Dermis blood vessel endothelial cell (primary cell): ENCODE data around the gene DGCR2. TPM values are rescaled to one million over a fixed set of nuclear protein-coding genes. Genes with fewer than 3 reads are reported as not detected.
"Not testable (repeated sequence)": the region's sequence is repeated elsewhere in the genome, so short reads cannot be mapped to it uniquely, and the experiment has no call there.

Experiments
- DNase-seq: peaks from one replicate; pipeline ENCODE4 v3.0.0; 2010
- total RNA-seq: library from RNA; depleted of rRNA; stranded (reverse); fragments of >200 nt; gene quantifications from 2 replicates; pipeline ENCODE4 v1.2.3, GENCODE V29; 2014

DGCR2 gene
- total RNA-seq, 1 donor from 2014 or later: 56.2 TPM

- no peak for DNase-seq
Observed at GRCh38 chr22:19039448-19039780, 82.8 kb downstream of the DGCR2 start.

- DNase-seq: no peak
Observed at GRCh38 chr22:19038728-19039447, 83.3 kb downstream of the DGCR2 start.

- no peak for DNase-seq
Observed at GRCh38 chr22:19038164-19038546, 84.1 kb downstream of the DGCR2 start.

GRCh38 chr22:19037282-19038163, 84.7 kb downstream of the DGCR2 start:
- DNase-seq: no peak

- peak; percentile 26 for DNase-seq
Observed at GRCh38 chr22:19036523-19037273, 85.5 kb downstream of the DGCR2 start.

GRCh38 chr22:19036229-19036522, 86.0 kb downstream of the DGCR2 start:
- DNase-seq: no peak

GRCh38 chr22:19035474-19036228, 86.6 kb downstream of the DGCR2 start:
- peak; percentile 17 for DNase-seq

GRCh38 chr22:19035126-19035473, 87.1 kb downstream of the DGCR2 start:
- DNase-seq: not testable (repeated sequence)

GRCh38 chr22:19034724-19035120, 87.5 kb downstream of the DGCR2 start:
- DNase-seq: not testable (repeated sequence)

GRCh38 chr22:19034031-19034723, 88.0 kb downstream of the DGCR2 start:
- DNase-seq: not testable (repeated sequence)

GRCh38 chr22:19033568-19033905, 88.7 kb downstream of the DGCR2 start:
- DNase-seq: not testable (repeated sequence)

GRCh38 chr22:19032898-19033567, 89.2 kb downstream of the DGCR2 start:
- not testable (repeated sequence) for DNase-seq

GRCh38 chr22:19032156-19032785, 89.9 kb downstream of the DGCR2 start:
- not testable (repeated sequence) for DNase-seq

GRCh38 chr22:19030889-19031252, 91.3 kb downstream of the DGCR2 start:
- DNase-seq: not testable (repeated sequence)

GRCh38 chr22:19030226-19030888, 91.9 kb downstream of the DGCR2 start:
- DNase-seq: not testable (repeated sequence)

- DNase-seq: not testable (repeated sequence)
Observed at GRCh38 chr22:19029113-19030103, 92.8 kb downstream of the DGCR2 start.

GRCh38 chr22:19028060-19028455, 94.2 kb downstream of the DGCR2 start:
- DNase-seq: not testable (repeated sequence)

- DNase-seq: not testable (repeated sequence)
Observed at GRCh38 chr22:19027371-19028059, 94.7 kb downstream of the DGCR2 start.

- DNase-seq: not testable (repeated sequence)
Observed at GRCh38 chr22:19026080-19026479, 96.1 kb downstream of the DGCR2 start.
